Activated CD8-positive, alpha-beta memory T cell treated with anti-CD3 and anti-CD28 coated beads, Interleukin-2, amount 50 U/mL, for 24 hours (primary cell): Measurements from ENCODE around the gene RHBDD1.

ENCODE experiments used
- DNase-seq: peaks from one replicate; pipeline ENCODE4 v3.0.0-alpha.2; 2020; ENCODE audit errors: extremely low read depth

Gene RHBDD1

DNA sequence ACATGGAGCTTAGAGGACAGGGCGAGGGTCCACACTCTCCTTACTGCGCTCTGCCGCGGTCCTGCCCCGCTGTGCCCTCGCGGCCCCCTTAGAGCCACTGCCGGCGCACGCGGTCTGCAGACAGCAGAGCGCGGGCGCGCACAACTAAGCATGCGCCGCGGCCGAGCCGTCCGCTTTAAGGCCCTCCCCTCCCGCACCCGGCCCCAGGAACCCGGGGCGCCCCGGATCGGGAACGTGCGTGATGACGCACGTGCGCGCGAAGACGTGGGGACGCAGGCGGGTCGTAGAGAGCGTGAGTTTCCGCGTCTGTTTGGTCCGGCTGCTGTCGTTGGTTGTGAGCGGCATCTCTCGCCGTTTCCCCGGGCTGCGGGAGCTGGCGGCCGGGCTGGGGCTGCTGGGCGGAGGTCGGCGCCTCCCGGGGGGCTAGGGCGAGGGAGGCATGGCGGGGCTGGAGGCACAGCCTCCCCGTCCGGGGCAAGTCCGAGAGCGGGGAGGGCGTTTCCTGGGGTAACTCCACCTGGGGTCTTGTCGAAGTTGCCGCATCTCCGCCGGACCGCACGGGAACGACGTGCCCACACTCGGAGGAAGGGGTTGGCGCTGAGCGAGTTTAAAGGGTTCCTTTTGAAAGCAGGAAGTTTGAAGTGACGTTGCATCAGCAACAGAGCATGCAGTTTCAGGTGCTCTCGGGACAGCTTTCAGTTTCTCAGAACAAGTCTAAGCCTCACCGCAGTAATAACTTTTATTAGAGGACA, at the start of gene RHBDD1:
Gene RHBDD1, plus strand, starts transcription at position 259 of the 752 bp plus-strand sequence. CDS start 28,640 bp downstream, outside the sequence.
- DNase-seq = peak; percentile 82

GRCh38 chr2:226788064-226788463, 47.8 kb upstream of the RHBDD1 start:
- DNase-seq = no peak

- no peak for DNase-seq
Observed at GRCh38 chr2:226788881-226789490, 46.9 kb upstream of the RHBDD1 start.

DNA sequence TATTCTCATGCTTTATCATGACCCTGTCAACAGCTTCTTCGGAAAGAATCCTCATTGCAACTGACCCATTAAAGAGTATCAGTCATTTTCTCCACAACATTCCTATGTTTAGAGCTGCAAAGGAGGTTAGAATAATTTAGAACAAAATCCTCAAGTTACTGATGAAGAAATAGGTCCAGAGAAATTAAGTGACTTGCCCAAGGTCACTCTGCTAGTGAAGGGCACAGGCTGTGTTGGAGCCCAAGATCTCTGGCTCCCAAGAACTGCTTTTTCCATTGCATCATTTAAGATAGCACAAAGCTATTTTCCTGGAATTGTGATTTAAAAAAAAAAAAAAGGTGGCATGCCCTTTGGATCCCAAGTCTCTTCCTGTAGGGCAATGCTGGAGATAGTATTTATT, 45.8 kb upstream of the RHBDD1 start:
- no peak for DNase-seq

GRCh38 chr2:226790431-226790830, 45.4 kb upstream of the RHBDD1 start:
- no peak for DNase-seq

- DNase-seq = no peak
Observed at GRCh38 chr2:226791056-226791486, 44.8 kb upstream of the RHBDD1 start.

- peak; percentile 72 for DNase-seq
Observed at GRCh38 chr2:226791487-226792081, 44.3 kb upstream of the RHBDD1 start.

GRCh38 chr2:226792155-226792881, 43.5 kb upstream of the RHBDD1 start:
- DNase-seq = no peak

GRCh38 chr2:226793646-226794045, 42.2 kb upstream of the RHBDD1 start:
- DNase-seq = no peak

- no peak for DNase-seq
Observed at GRCh38 chr2:226794196-226794661, 41.6 kb upstream of the RHBDD1 start.

DNA sequence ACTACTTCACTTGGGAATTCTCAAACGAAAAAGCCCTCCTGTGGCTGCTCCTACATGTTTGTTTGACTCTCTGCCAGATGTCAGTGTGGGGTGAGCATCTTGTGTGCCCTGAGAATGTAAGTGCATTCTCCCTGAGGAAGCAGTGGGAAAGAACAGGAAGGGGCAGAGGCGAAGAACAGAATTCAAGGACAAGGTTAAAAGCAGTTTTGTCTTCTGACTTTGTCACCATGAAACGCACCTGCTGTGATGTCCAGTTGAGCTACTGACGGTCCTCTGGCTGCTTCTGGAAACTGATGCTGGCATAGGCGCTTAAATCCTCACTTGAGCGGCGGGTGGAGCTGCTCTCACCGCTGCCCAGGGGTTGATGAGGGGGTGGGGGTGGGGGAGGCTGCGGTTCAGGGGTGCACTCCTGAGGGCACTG, 41.1 kb upstream of the RHBDD1 start:
- DNase-seq = no peak

- DNase-seq = no peak
Observed at GRCh38 chr2:226795281-226796011, 40.4 kb upstream of the RHBDD1 start.

DNA sequence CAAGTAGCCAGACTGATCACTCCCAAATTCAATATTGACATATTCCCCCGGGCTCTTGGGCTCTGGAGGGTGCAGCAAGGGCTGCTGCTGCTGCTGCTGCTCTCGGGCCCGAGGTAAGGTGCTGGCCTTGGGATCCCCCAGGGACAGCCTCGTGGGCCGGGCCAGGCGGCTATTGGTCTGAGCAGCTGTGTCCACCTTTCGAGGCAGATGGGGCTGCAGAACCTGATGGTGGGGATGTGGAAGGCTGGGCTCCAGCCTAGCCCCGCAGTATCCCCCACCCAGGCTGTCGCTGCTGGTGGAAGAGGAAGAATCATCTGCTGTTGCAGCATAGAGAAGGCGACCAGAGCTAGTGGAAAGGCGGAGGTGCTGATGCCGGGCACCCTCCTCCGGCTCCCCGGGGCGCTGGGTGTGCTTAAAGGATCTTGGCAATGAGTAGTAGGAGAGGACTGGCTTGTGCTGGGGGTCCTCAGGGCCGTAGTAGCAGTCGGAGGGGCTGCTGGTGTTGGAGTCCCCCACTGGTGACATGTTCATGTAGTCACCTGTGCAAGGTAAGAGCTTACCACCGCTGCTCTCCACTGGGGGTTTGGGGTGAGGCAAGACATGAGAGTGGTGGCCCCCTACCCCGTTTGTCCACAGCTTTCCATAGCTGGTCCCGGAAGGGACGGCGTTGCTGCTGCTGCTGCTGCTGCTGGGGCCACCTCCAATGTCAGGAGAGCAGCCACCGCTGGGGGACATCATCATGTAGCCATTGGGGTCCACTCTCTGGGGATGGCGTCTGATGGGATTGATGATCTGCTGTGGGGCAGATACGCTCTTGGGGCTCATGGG, 39.6 kb upstream of the RHBDD1 start:
- no peak for DNase-seq

GRCh38 chr2:226796840-226797288, 39.0 kb upstream of the RHBDD1 start:
- no peak for DNase-seq

DNA sequence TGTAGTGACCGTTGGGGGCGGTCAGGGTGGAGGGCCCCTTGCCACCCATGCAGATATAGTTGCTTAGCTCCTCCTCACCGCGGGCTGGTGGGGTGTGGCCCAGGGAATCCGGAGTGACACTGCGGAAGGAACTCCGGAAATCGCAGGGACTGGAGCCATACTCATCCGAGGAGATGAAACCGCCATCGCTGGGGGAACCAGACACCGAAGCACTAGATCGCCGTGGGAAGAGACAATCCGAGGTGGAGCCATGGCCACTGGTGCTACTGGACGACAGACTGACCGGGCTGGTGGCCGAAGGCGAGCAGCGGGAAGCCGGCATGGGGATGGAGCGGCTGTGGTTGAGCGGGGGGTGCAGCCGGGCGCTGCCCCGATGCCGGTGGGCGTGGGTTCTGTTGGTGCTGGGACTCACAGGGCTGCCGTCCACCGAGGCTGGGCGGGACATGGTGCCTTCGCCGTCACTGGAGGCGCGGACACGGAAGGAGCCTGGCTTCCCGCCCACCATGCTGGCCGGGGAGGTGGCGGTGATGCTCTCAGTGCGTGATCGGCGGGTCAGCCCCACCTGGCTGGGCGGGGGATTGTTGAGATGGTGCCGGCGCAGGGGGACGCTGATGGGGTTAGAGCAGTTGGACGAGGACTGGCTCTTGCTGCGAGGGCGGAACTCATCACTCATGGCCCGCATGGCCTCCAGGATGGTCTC, 38.4 kb upstream of the RHBDD1 start:
- no peak for DNase-seq

- DNase-seq = no peak
Observed at GRCh38 chr2:226797989-226798421, 37.8 kb upstream of the RHBDD1 start.

DNA sequence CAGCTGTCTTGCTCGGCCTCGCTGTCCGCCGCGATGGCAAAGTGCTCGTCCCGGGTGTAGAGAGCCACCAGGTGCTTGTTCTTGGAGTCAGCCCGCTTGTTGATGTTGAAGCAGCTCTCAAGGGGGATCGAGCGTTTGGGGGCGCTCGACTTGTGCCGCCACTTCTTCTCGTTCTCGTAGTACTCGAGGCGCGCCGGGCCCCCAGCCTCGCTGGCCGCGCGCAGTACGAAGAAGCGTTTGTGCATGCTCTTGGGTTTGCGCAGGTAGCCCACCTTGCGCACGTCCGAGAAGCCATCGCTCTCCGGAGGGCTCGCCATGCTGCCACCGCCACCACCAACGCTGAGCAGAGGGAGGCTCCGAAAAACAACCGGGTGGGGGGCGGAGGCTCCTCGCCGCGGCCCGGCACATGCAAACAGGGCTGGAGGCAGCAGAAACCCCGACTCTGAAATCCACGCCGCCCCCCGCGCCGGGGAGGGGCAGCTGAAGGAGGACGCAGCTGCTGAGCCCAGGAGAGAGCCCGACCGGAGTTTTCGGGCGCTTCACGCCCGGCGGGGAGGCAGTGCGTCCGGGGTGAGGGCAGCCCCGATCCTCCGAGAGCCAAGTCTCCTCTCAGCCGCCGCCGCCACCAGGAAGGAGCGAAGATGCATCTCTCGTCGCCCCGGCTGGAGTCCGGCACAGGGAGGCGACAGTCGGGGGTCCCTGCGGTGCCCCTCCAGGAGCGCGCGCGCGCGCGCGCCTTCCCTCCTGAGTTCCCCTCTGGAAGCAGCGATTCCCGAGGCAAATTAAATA, 37.2 kb upstream of the RHBDD1 start:
- no peak for DNase-seq

GRCh38 chr2:226799211-226799975, 36.5 kb upstream of the RHBDD1 start, which contains the start of gene IRS1:
IRS1 (minus strand) TSS chr2:226799820; CDS start chr2:226798738, 1,082 bp downstream.
- no peak for DNase-seq
